NCI-H187 treated with DMSO at 0.1 percent for 48 hours (cell line): ENCODE measurements around the gene UFSP1.
A peak's percentile ranks its signal among the peaks of the same experiment; 100 is the strongest.

Source experiments
- DNase-seq: peaks from one replicate; lab custom pipeline; 2025; lab: John Stamatoyannopoulos, UW

UFSP1 gene

GRCh38 chr7:100882201-100882600, 7.3 kb downstream of the UFSP1 start:
- no peak for DNase-seq

- no peak for DNase-seq
Observed at GRCh38 chr7:100881136-100881535, 8.4 kb downstream of the UFSP1 start.

GRCh38 chr7:100880645-100881044, 8.9 kb downstream of the UFSP1 start:
- no peak for DNase-seq

- no peak for DNase-seq
Observed at GRCh38 chr7:100879685-100880261, 9.7 kb downstream of the UFSP1 start.

GRCh38 chr7:100878685-100879084, 10.8 kb downstream of the UFSP1 start:
- DNase-seq: no peak

- DNase-seq: no peak
Observed at GRCh38 chr7:100878013-100878412, 11.5 kb downstream of the UFSP1 start.

- DNase-seq: no peak
Observed at GRCh38 chr7:100875356-100875751, 14.2 kb downstream of the UFSP1 start.

- peak; percentile 94 for DNase-seq
Observed at GRCh38 chr7:100874577-100875355, 14.7 kb downstream of the UFSP1 start, which contains the start of gene SRRT. TSS of gene SRRT (plus strand) at chr7:100875103. CDS start at chr7:100875591, 488 bp downstream.

GRCh38 chr7:100874300-100874576, 15.3 kb downstream of the UFSP1 start:
- DNase-seq: no peak

GRCh38 chr7:100873599-100874299, 15.8 kb downstream of the UFSP1 start:
- no peak for DNase-seq

GRCh38 chr7:100867776-100868485, 21.6 kb downstream of the UFSP1 start:
- DNase-seq: no peak

- no peak for DNase-seq
Observed at GRCh38 chr7:100867040-100867775, 22.3 kb downstream of the UFSP1 start, which contains the start of gene TRIP6. TSS of gene TRIP6 (plus strand) at chr7:100867387. CDS start at chr7:100867498, 111 bp downstream.

- DNase-seq: no peak
Observed at GRCh38 chr7:100866729-100867039, 22.8 kb downstream of the UFSP1 start.

- DNase-seq: no peak
Observed at GRCh38 chr7:100865938-100866728, 23.4 kb downstream of the UFSP1 start.

GRCh38 chr7:100865372-100865911, 24.1 kb downstream of the UFSP1 start:
- DNase-seq: no peak

- no peak for DNase-seq
Observed at GRCh38 chr7:100864263-100864845, 25.2 kb downstream of the UFSP1 start.

GRCh38 chr7:100863406-100863950, 26.0 kb downstream of the UFSP1 start:
- DNase-seq: no peak

- no peak for DNase-seq
Observed at GRCh38 chr7:100861616-100861985, 27.9 kb downstream of the UFSP1 start.

- DNase-seq: no peak
Observed at GRCh38 chr7:100860702-100861615, 28.6 kb downstream of the UFSP1 start.
